PFSK-1 (cell line): ENCODE data around the gene PALLD.

ENCODE experiments used
- FOXP2 ChIP-seq: optimal IDR thresholded peaks from 2 replicates; pipeline ENCODE3; 2011; ENCODE audit warnings: borderline replicate concordance, control low read depth, inconsistent platforms; ENCODE audit not compliant: insufficient read depth; ENCODE audit errors: extremely low read length, extremely low read depth
- POLR2AphosphoS5 ChIP-seq: IDR thresholded peaks from 2 replicates; pipeline ENCODE4 v1.6.1; 2012; ENCODE audit warnings: low read depth, mild to moderate bottlenecking, control low read depth, low read length, moderate library complexity
- SIN3A ChIP-seq: IDR thresholded peaks from 2 replicates; pipeline ENCODE4 v1.6.1; 2012; ENCODE audit warnings: mild to moderate bottlenecking, low read length, moderate library complexity, borderline replicate concordance; ENCODE audit not compliant: insufficient read depth
- TAF1 ChIP-seq: IDR thresholded peaks from 2 replicates; pipeline ENCODE4 v1.6.1; 2012; ENCODE audit warnings: low read length, control low read depth, borderline replicate concordance; ENCODE audit not compliant: insufficient read depth
- TF ChIP-seq, protein P1 (sequence below), 2 experiments: IDR thresholded peaks; 2 replicates each; pipeline versions ENCODE4 v1.6.1 to v1.8.0; 2011 to 2012; ENCODE audit warnings: low read depth in 2 of 2, low read length in 2 of 2, control low read depth in 1 of 2, inconsistent platforms in 1 of 2, mild to moderate bottlenecking in 1 of 2, moderate library complexity in 1 of 2; ENCODE audit not compliant: insufficient read depth in 1 of 2

PALLD gene

DNA sequence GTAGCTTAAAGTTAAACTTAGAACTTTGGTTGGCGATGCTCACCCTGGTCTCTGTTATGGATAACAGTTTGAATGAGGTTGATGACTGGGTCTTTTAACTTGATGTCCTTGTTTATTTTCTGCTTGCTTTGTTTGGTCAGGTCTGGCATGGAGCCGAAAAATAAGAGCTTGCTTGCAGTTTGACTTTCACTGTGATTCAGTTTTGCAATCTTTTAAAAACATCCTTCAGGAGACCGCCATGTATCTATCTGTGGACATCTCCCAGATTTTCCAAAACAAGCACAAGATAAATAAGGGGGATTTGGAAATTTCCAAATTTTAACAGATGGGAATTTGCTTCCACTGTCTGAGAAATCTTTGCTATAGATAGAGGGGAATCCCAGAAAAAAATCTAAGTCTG is 246.7 kb downstream of the PALLD start:
- TF ChIP-seq SIN3A: no peak
- TF ChIP-seq FOXP2: no peak
- TF ChIP-seq, protein P1, sequence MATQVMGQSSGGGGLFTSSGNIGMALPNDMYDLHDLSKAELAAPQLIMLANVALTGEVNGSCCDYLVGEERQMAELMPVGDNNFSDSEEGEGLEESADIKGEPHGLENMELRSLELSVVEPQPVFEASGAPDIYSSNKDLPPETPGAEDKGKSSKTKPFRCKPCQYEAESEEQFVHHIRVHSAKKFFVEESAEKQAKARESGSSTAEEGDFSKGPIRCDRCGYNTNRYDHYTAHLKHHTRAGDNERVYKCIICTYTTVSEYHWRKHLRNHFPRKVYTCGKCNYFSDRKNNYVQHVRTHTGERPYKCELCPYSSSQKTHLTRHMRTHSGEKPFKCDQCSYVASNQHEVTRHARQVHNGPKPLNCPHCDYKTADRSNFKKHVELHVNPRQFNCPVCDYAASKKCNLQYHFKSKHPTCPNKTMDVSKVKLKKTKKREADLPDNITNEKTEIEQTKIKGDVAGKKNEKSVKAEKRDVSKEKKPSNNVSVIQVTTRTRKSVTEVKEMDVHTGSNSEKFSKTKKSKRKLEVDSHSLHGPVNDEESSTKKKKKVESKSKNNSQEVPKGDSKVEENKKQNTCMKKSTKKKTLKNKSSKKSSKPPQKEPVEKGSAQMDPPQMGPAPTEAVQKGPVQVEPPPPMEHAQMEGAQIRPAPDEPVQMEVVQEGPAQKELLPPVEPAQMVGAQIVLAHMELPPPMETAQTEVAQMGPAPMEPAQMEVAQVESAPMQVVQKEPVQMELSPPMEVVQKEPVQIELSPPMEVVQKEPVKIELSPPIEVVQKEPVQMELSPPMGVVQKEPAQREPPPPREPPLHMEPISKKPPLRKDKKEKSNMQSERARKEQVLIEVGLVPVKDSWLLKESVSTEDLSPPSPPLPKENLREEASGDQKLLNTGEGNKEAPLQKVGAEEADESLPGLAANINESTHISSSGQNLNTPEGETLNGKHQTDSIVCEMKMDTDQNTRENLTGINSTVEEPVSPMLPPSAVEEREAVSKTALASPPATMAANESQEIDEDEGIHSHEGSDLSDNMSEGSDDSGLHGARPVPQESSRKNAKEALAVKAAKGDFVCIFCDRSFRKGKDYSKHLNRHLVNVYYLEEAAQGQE (IDR thresholded peaks at IDR 0.05; ENCODE audit: insufficient read depth in 1 of 2, low read depth in 2 of 2, low read length in 2 of 2): no peak
- no peak for TF ChIP-seq POLR2AphosphoS5
- TF ChIP-seq TAF1: no peak

DNA sequence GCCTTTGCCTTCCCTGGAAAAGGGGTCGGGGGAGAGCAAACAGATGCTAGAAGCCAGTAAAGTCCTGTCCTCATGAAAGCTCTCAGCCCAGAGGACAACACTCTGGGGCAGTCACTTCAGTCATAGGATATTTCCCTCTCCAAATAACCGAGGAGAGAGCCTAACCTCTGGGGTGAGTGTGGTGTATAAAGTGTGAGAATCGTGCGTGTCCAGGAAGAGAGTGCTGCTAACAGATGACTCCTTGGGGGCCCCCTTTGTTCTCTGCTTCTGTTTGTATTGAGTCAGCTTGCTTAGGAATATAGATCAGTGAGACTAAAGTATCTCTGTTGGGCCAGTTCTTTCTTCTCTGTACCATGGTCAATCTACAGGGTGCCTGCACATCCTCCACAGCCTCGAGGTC is 247.2 kb downstream of the PALLD start:
- TF ChIP-seq SIN3A (no peak), TAF1 (no peak), POLR2AphosphoS5 (no peak), FOXP2 (no peak)
- TF ChIP-seq, protein P1 (IDR thresholded peaks at IDR 0.05; ENCODE audit: insufficient read depth in 1 of 2, low read depth in 2 of 2, low read length in 2 of 2): no peak

DNA sequence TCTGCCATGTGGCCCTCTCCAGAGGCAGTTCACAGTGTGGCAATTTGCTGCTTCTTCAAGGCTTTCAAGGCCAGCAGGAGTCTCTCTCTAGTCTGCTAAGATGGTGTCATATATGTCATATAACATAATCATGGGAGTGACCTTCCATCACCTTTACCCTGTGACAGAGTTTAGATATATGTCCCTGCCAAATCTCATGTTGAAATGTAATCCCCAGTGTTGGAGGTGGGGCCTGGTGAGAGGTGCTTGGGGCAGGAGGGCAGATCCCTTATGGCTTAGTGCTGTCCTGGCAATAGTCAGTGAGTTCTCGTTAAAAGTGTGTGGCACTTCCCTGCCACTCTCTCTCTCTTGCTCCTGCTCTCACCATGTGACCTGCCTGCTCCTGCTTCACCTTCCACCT is 252.0 kb downstream of the PALLD start:
- TF ChIP-seq FOXP2: no peak
- TF ChIP-seq, protein P1 (IDR thresholded peaks at IDR 0.05; ENCODE audit: insufficient read depth in 1 of 2, low read depth in 2 of 2, low read length in 2 of 2): no peak

DNA sequence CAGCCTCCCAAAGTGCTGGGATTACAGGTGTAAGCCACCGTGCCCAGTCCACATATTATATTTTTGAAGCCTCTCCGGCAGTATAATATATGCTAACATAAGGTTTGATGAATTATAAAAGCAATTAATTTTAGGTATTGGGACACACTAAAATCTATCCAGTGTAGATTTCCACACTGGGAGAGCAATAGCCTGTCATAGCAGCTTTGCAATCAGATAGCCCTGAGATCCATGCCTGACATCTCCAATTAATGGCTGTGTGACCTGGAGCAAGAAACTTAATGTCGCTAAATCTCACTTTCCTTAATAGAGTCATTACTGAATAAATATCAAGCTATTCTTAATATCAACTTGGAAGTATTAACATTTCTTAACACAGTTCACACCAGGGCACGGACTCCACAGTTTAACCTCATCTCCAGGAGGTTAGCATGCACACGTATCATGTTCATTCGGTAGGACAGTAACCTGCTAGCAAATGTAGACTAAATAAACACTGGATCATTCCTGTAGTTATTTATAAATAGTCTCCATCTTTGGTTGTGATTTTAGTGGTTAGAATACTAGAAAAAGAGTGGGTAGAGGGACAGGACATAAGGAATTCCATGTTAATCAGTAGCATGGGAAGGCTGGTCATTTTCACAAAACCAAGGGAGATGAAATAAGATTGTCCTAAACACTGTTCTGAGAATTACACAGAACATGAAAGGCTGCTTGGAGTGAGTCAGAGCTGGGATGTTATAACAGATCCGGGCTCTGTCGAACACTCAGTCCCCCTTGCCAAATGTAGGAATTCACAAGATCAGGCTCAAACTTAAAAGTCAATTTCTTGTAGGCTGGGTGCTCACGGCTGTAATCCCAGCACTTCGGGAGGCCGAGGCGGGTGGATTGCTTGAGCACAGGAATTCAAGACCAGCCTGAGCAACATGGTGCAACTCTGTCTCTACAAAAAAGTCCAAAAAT is 254.7 kb downstream of the PALLD start:
- no peak for TF ChIP-seq POLR2AphosphoS5
- TF ChIP-seq FOXP2: no peak
- TF ChIP-seq SIN3A: no peak
- no peak for TF ChIP-seq TAF1
- TF ChIP-seq, protein P1 (IDR thresholded peaks at IDR 0.05; ENCODE audit: insufficient read depth in 1 of 2, low read depth in 2 of 2, low read length in 2 of 2): no peak
